ENCODE data around the gene DEFB108B.
"Not testable (repeated sequence)": the region's sequence is repeated elsewhere in the genome, so short reads cannot be mapped to it uniquely, and the experiment has no call there.

DEFB108B gene

DNA sequence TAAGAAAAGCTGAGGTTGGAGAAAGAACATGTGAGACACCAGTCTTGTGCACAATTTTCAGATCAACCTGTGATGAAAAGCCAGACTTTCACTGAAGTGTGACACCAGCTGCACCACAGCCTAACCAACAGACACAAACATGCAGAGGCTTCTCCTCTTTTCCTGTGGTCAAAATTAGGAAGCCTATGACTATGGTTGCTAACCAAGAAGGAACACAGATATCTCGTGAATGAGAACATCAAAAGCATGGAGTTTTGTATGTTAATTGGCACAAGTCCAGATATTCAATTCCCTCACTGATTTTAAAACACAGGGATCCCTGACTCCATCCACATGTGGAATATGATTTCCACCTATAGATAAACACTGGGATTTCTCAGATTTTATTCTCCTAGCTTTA is 11.5 kb upstream of the DEFB108B start:
- not testable (repeated sequence) for DNase-seq

- DNase-seq: not testable (repeated sequence)
These were observed 3.8 kb upstream of the DEFB108B start for GRCh38 chr11:71829247-71829646.

- not testable (repeated sequence) for DNase-seq
These were observed 3.3 kb upstream of the DEFB108B start for GRCh38 chr11:71829686-71830085.

DNA sequence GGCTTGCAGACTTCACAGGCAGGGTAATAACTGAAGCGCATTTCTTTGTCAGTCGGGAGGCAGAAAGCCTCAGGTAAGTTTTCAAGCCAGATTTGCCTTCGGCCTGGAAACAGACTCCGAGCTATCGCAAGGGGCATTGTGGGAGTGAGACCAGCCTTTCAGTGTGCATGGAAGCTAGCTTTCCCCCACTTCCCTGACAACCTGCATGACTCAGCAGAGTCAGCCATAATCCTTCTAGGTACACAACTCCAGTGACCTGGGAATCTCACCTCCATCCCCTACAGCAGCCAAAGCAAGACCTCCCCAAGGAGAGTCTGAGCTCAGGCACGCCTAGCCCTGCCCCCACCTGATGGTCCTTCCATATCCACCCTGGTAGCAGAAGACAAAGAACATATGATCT is 9.7 kb downstream of the DEFB108B start:
- DNase-seq: not testable (repeated sequence)

GRCh38 chr11:71843355-71843754 is 10.4 kb downstream of the DEFB108B start:
- DNase-seq: not testable (repeated sequence)

DNA sequence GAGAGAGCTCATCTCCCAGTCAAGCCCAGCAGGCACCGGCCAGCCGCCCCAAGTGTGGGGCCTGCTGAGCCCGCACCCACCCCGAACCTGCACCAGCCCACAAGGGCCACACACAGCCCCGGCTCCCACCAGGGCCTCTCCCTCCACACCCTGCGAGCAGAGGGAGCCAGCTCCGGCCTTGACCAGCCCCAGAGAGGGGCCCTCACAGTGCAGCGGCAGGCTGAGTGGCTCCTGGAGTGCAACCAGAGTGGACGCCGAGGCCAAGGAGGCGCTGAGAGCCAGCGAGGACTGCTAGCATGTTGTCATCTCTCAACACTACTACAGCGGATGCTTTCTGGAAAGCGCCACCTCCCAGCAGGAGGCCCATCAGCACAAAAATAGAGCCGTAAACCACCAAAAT is 10.9 kb downstream of the DEFB108B start:
- DNase-seq: no peak

DNA sequence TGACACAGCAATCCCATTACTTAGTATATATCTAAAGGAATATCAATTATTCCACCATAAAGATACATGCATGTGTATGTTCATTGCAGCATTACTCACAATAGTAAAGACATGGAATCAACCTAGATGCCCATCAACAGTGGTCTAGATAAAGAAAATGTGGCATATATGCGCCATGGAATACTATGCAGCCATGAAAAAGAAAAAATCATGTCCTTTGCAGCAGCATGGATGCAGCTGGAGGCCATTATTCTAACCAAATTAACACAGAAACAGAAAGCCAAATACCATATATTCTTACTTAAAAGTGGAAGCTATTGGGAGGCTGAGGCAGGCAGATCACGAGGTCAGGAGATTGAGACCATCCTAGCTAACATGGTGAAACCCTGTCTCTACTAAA is 20.9 kb downstream of the DEFB108B start:
- not testable (repeated sequence) for DNase-seq

DNA sequence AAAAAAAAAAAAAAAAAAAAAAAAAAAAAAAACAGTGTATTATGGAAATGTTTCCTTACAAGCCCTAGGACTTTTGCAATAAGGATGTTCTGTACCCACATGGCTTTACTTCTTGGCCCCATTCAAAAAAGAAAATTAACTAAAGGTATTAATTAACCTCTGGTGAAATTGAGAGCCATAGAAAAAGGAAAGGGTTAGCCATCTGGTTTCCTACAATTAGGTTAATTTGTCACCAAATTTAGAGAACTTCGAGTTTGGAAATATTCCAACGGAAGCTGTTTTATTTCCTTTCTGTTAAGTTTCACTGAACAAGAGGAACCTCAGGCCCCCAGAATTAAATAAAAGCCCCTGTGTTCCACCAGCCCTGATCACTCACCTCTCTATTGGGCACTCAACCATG is 22.9 kb downstream of the DEFB108B start:
- DNase-seq: not testable (repeated sequence)

- DNase-seq: not testable (repeated sequence)
These were observed 27.8 kb downstream of the DEFB108B start for GRCh38 chr11:71860835-71861234.

- DNase-seq: peak; percentile 27
These were observed 31.1 kb downstream of the DEFB108B start for GRCh38 chr11:71863978-71864627.

DNA sequence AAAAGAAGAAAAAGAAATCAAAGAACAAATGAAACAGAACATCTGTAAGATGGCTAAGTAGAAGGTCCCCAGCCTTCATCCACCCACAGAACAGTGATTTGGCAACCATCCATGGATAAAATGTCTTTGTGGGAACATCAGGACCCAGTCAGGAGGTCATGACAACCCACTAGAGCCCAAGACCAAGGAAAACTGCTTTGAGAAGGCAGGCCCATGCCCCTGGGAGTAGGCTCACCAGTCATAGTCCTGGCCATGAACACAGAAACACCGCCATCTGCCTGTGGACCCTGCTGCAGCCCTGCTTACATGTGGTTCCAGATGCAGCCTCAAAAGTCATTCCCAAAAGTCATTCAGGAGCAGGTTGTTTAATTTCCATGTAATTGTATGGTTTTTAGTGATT is 34.2 kb downstream of the DEFB108B start:
- DNase-seq: not testable (repeated sequence)

DNA sequence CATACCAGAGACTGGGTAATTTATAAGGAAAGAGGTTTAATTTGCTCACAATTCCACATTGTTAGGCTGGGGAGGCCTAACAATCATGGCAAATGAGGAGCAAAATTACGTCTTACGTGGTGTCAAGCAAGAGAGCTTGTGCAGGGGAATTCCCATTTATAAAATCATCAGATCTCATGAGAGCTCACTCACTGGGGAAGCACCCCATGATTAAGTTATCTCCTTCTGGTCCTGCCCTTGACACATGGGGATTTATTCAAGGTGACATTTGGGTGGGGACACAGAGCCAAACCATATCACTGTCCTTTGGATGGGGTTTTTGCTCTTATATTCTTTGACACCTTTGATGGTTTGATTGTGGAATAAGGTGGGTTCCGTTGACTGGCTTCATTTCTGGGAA is 36.9 kb downstream of the DEFB108B start:
- DNase-seq: not testable (repeated sequence)

GRCh38 chr11:71870661-71871060 is 37.7 kb downstream of the DEFB108B start:
- DNase-seq: not testable (repeated sequence)

- DNase-seq: not testable (repeated sequence)
These were observed 43.3 kb downstream of the DEFB108B start for GRCh38 chr11:71876262-71876661.

DNA sequence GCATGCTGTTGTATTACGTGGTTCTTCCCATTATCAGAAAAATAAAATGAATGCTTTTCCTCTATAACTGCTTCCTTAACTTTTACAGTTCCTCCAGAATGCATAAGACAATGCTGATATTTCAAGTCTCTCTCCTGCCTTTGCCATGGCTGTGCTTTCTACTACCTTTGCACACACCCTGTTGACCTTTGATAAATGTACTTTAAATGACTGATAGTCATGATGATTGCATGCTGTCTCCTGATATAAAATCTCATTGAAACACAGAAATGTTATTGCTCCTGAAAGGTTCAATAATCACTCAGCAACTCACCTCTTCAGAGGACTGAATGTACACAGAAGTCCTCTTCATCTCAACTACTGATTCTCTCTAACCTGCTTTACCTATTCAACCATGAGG is 45.1 kb downstream of the DEFB108B start, which contains the start of gene DEFB131B:
DEFB131B (plus strand) TSS at position 395 of the 400 bp plus-strand sequence; CDS start at position 395, 0 bp downstream.
- not testable (repeated sequence) for DNase-seq

GRCh38 chr11:71885806-71886205 is 52.8 kb downstream of the DEFB108B start:
- not testable (repeated sequence) for DNase-seq

All from NCI-H1105 (cell line).